Lower leg skin (tissue), 4 donors: ENCODE data around the gene CDC6. TPM values are rescaled to one million over a fixed set of nuclear protein-coding genes. Genes with fewer than 3 reads are reported as not detected.

Source experiments
- DNase-seq, 2 donors: peaks; one replicate each; pipeline ENCODE4 v3.0.0-alpha.2; 2019; ENCODE audit warnings: low spot score in 2 of 2
- H3K4me3 ChIP-seq: fragments of 200-600 bp; sonication (generic); 2 replicates; pipeline ENCODE4 v1.5.1; 2017; ENCODE audit warnings: mild to moderate bottlenecking, low read depth; ENCODE audit not compliant: poor library complexity, severe bottlenecking
- CTCF ChIP-seq, 3 donors: fragments of 450-650 bp; IDR thresholded peaks; one replicate each; pipeline ENCODE4 v1.5.1; 2016; ENCODE audit warnings: antibody characterized with exemption in 3 of 3, mild to moderate bottlenecking in 3 of 3, moderate library complexity in 2 of 3
- POLR2A ChIP-seq, 2 donors: fragments of 450-650 bp; IDR thresholded peaks; one replicate each; pipeline ENCODE4 v1.6.1; 2016 to 2017; ENCODE audit warnings: antibody characterized with exemption in 2 of 2, mild to moderate bottlenecking in 1 of 2, moderate library complexity in 1 of 2
- WGBS, 2 donors: methylation state at CpG; one replicate each; pipeline ENCODE4 v1.1.5; 2018; 5-methylcytosine and 5-hydroxymethylcytosine counted together
- intact Hi-C: fragments of 100-400 bp; cut with DNase I; formaldehyde crosslinking; loops from one replicate; pipeline ENCODE4 v1.15.0; 2023; ENCODE audit warnings: low total_unique reads
- total RNA-seq, 4 donors: library from RNA; depleted of rRNA; stranded (reverse); fragments of >200 nt; gene quantifications; one replicate each; pipeline ENCODE4 v1.1.0, GENCODE V29; 2016

The CDC6 gene
- total RNA-seq, 4 donors from 2014 or later, result 0.42 to 1.6 (median 1.0) TPM

- no peak for DNase-seq
- intact Hi-C loops, result no loop called here
- 50 to 53% methylated on average over 17 of the region's 17 CpGs for WGBS, 2 donors
- TF ChIP-seq CTCF (IDR thresholded peaks at IDR 0.05), result no peak
- no peak for TF ChIP-seq POLR2A (IDR thresholded peaks at IDR 0.05)
- H3K4me3 ChIP-seq, result no peak overlapping the region
These were observed 38.5 kb downstream of the CDC6 start for GRCh38 chr17:40326014-40326831.

GRCh38 chr17:40326832-40327199, 39.1 kb downstream of the CDC6 start:
- 38 to 60% methylated on average over 1 of the region's 1 CpG for WGBS, 2 donors
- intact Hi-C loops, result no loop called here
- TF ChIP-seq POLR2A (IDR thresholded peaks at IDR 0.05), result no peak
- H3K4me3 ChIP-seq, result no peak overlapping the region
- no peak for DNase-seq

GRCh38 chr17:40327244-40327729, 39.6 kb downstream of the CDC6 start:
- DNase-seq, result no peak
- H3K4me3 ChIP-seq, result no peak overlapping the region
- TF ChIP-seq CTCF (IDR thresholded peaks at IDR 0.05) (no peak), POLR2A (IDR thresholded peaks at IDR 0.05) (no peak)
- intact Hi-C loops, result no loop called here
- 59 to 70% methylated on average over 3 to 4 of the region's 4 CpGs for WGBS, 2 donors

- no peak for TF ChIP-seq CTCF (IDR thresholded peaks at IDR 0.05)
- TF ChIP-seq POLR2A (IDR thresholded peaks at IDR 0.05), result no peak
- intact Hi-C loops, result no loop called here
- 0 to 3% methylated on average over 3 of the region's 3 CpGs for WGBS, 2 donors
- no peak for DNase-seq
- H3K4me3 ChIP-seq, result no peak overlapping the region
These were observed 40.2 kb downstream of the CDC6 start for GRCh38 chr17:40327735-40328385.

- TF ChIP-seq CTCF (IDR thresholded peaks at IDR 0.05) (no peak), POLR2A (IDR thresholded peaks at IDR 0.05) (no peak)
- 84 to 86% methylated on average over 2 of the region's 2 CpGs for WGBS, 2 donors
- intact Hi-C loops, result no loop called here
- DNase-seq, result no peak
- no peak overlapping the region for H3K4me3 ChIP-seq
These were observed 40.7 kb downstream of the CDC6 start for GRCh38 chr17:40328386-40328766.
